B cell (primary cell): ENCODE data around the gene TECPR2. TPM values are rescaled to one million over a fixed set of nuclear protein-coding genes. Genes with fewer than 3 reads are reported as not detected.

Experiments used
- ATAC-seq: fragments of 200-7000 bp; cut with Tn5 transposase; one replicate; pipeline ENCODE4 v1.10.0; 2021; ENCODE audit warnings: low read depth, mild to moderate bottlenecking, moderate number of reproducible peaks, moderate library complexity
- CTCF ChIA-PET: fragments of 350-600 bp; sonication (Branson Sonifier 250); formaldehyde crosslinking; loops from one replicate; lab custom pipeline; 2021; ENCODE audit warnings: antibody characterized with exemption, inconsistent platforms; lab: Charles Lee
- POLR2A ChIA-PET: fragments of 350-600 bp; sonication (Branson Sonifier 250); formaldehyde crosslinking; loops from one replicate; lab custom pipeline; 2021; ENCODE audit warnings: antibody characterized with exemption; lab: Charles Lee
- DNase-seq: peaks from one replicate; pipeline ENCODE4 v3.0.0; 2013
- H2AFZ ChIP-seq: 2 replicates; pipeline ENCODE4 v1.6.1; 2012; ENCODE audit warnings: mild to moderate bottlenecking, low read depth, low read length; ENCODE audit not compliant: insufficient read depth, poor library complexity, severe bottlenecking
- H3K27ac ChIP-seq, 2 donors: 1 replicate in 1 of 2; 2 replicates in 1 of 2; pipeline ENCODE4 v1.5.1; 2012 to 2013; ENCODE audit warnings: low read length in 2 of 2, mild to moderate bottlenecking in 2 of 2, moderate library complexity in 1 of 2
- H3K27me3 ChIP-seq, 4 experiments: fragments of 200-600 bp in 1 of 4; sonication (generic) in 1 of 4; replicated peaks in 1 of 4; 1 replicate in 2 of 4; 2 replicates in 2 of 4; pipeline versions ENCODE4 v1.6.1 to v1.7.0; 2013 to 2016; ENCODE audit warnings: low read length in 3 of 4, mild to moderate bottlenecking in 2 of 4, mixed read lengths in 1 of 4, moderate library complexity in 1 of 4; ENCODE audit not compliant: insufficient read depth in 4 of 4, control insufficient read depth in 3 of 4; ENCODE audit errors: control extremely low read depth in 1 of 4
- H3K36me3 ChIP-seq, 2 experiments: replicated peaks in 1 of 2; 1 replicate in 1 of 2; 2 replicates in 1 of 2; pipeline versions ENCODE4 v1.6.1 to v1.7.1; 2013; ENCODE audit warnings: low read length in 1 of 2; ENCODE audit not compliant: insufficient read depth in 2 of 2, control insufficient read depth in 1 of 2; ENCODE audit errors: control extremely low read depth in 1 of 2, extremely low read depth in 1 of 2
- H3K4me1 ChIP-seq, 2 donors: fragments of 200-600 bp in 1 of 2; sonication (generic) in 1 of 2; 1 replicate in 1 of 2; 2 replicates in 1 of 2; pipeline versions ENCODE4 v1.5.1 to v1.6.1; 2013 to 2017; ENCODE audit warnings: low read length in 2 of 2; ENCODE audit not compliant: control insufficient read depth in 2 of 2, insufficient read depth in 2 of 2
- H3K4me2 ChIP-seq: replicated peaks from 2 replicates; pipeline ENCODE3; 2012; ENCODE audit warnings: mild to moderate bottlenecking, low read depth, low read length; ENCODE audit not compliant: poor library complexity, severe bottlenecking
- H3K4me3 ChIP-seq, 5 experiments: fragments of 200-600 bp in 1 of 5; sonication (generic) in 1 of 5; 1 replicate in 3 of 5; 2 replicates in 2 of 5; pipeline versions ENCODE4 v1.5.1 to v1.7.0; 2011 to 2016; ENCODE audit warnings: low read length in 4 of 5, mild to moderate bottlenecking in 4 of 5, low read depth in 2 of 5, control low read depth in 1 of 5, moderate library complexity in 1 of 5; ENCODE audit not compliant: insufficient read depth in 1 of 5; ENCODE audit errors: control extremely low read depth in 1 of 5, extremely low read depth in 1 of 5
- H3K79me2 ChIP-seq: fragments of 200-600 bp; sonication (generic); one replicate; pipeline ENCODE4 v1.6.0; 2016; ENCODE audit warnings: low read length; ENCODE audit not compliant: control insufficient read depth, insufficient read depth
- H3K9ac ChIP-seq: fragments of 200-600 bp; sonication (generic); 2 replicates; pipeline ENCODE4 v1.6.1; 2017; ENCODE audit warnings: mild to moderate bottlenecking, low read length, moderate library complexity
- H3K9me3 ChIP-seq, 3 donors: one replicate each; pipeline versions ENCODE4 v1.6.1 to v1.7.1; 2013; ENCODE audit warnings: low read length in 2 of 3; ENCODE audit not compliant: control insufficient read depth in 2 of 3, insufficient read depth in 1 of 3; ENCODE audit errors: control extremely low read depth in 1 of 3
- H4K20me1 ChIP-seq: 2 replicates; pipeline ENCODE4 v1.6.0; 2012; ENCODE audit warnings: mild to moderate bottlenecking, low read length; ENCODE audit not compliant: insufficient read depth, control insufficient read depth, poor library complexity, severe bottlenecking
- H3K27ac Mint-ChIP-seq: one replicate; pipeline ENCODE4 v1.8.0; 2021; ENCODE audit warnings: mixed read lengths
- H3K27me3 Mint-ChIP-seq: one replicate; pipeline ENCODE4 v1.8.0; 2021; ENCODE audit warnings: mixed read lengths
- H3K4me1 Mint-ChIP-seq: one replicate; pipeline ENCODE4 v1.8.0; 2021; ENCODE audit warnings: mixed read lengths
- H3K4me3 Mint-ChIP-seq: one replicate; pipeline ENCODE4 v1.8.0; 2021; ENCODE audit warnings: mixed read lengths
- H3K9me3 Mint-ChIP-seq: one replicate; pipeline ENCODE4 v1.8.0; 2022; ENCODE audit warnings: mixed read lengths; ENCODE audit not compliant: insufficient read depth
- EZH2 ChIP-seq: IDR thresholded peaks from 2 replicates; pipeline ENCODE4 v1.6.1; 2012; ENCODE audit warnings: borderline replicate concordance, low read depth, mild to moderate bottlenecking, moderate library complexity, low read length; ENCODE audit not compliant: insufficient read depth, poor library complexity, severe bottlenecking
- WGBS: methylation state at CpG from one replicate; pipeline ENCODE4 v1.1.5; 2013; ENCODE audit warnings: missing lambda C conversion rate; ENCODE audit not compliant: insufficient coverage; 5-methylcytosine and 5-hydroxymethylcytosine counted together
- intact Hi-C: fragments of 100-400 bp; cut with micrococcal nuclease; formaldehyde crosslinking; loops from one replicate; pipeline ENCODE4 v1.10.0; 2022
- polyA plus RNA-seq: library from polyadenylated mRNA; depleted of rRNA; stranded (reverse); fragments of >200 nt; gene quantifications from 2 replicates; pipeline ENCODE4 v1.2.3, GENCODE V29; 2012
- total RNA-seq, 2 donors: library from RNA; stranded (reverse); fragments of 120-200 nt in 1 of 2; gene quantifications; 1 replicate in 1 of 2; 2 replicates in 1 of 2; pipeline versions ENCODE4 v1.2.3 to v1.2.4, GENCODE V29; 2013 to 2022
- TF ChIP-seq, protein P1 (sequence below): fragments of 200-600 bp; IDR thresholded peaks from one replicate; pipeline ENCODE4 v1.8.0; 2022; ENCODE audit warnings: antibody characterized with exemption, mild to moderate bottlenecking

The TECPR2 gene
- total and polyA plus RNA-seq, 2 donors (not counting 1 experiment from before 2014, with no cell fraction given) = 4.7 to 10.8 TPM

DNA sequence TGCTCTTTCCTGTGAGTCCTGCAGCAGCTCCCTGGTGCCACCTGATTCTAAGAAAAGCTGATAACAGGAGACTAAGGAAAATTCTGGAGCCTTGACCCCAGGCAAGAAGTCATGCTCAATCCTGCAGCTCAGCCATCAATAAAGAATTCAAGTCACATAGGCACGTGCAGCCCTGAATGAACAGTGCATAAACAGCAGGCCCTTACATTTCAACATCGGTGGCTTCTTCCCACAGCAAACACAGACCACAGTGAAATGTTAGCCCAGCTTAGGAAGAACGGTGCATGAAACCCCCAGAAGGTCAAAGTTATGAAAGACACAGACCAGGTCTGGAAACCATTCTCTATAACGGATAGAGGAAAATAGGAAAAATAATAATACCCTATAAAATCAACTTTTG, 10.5 kb upstream of the TECPR2 start:
- Mint-ChIP-seq H3K27ac (no peak overlapping the region), H3K4me3 (no peak overlapping the region), H3K4me1 (no peaks in the 10 kb centered on the region), H3K9me3 (no peaks in the 10 kb centered on the region), H3K27me3 (no peaks in the 10 kb centered on the region)
- TF ChIP-seq EZH2 = no peak
- TF ChIP-seq, protein P1, sequence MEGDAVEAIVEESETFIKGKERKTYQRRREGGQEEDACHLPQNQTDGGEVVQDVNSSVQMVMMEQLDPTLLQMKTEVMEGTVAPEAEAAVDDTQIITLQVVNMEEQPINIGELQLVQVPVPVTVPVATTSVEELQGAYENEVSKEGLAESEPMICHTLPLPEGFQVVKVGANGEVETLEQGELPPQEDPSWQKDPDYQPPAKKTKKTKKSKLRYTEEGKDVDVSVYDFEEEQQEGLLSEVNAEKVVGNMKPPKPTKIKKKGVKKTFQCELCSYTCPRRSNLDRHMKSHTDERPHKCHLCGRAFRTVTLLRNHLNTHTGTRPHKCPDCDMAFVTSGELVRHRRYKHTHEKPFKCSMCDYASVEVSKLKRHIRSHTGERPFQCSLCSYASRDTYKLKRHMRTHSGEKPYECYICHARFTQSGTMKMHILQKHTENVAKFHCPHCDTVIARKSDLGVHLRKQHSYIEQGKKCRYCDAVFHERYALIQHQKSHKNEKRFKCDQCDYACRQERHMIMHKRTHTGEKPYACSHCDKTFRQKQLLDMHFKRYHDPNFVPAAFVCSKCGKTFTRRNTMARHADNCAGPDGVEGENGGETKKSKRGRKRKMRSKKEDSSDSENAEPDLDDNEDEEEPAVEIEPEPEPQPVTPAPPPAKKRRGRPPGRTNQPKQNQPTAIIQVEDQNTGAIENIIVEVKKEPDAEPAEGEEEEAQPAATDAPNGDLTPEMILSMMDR = no peak
- Histone ChIP-seq H3K27me3 (no peaks in the 10 kb centered on the region), H3K4me2 (no peak overlapping the region), H3K9me3 (no peaks in the 10 kb centered on the region), H4K20me1 (peaks cover 3% of the 10 kb centered on the region), H3K9ac (no peak overlapping the region), H3K27ac (no peak overlapping the region), H3K36me3 (peaks cover 0 to 71% of the 10 kb centered on the region in 2 experiments), H3K79me2 (peaks cover 10% of the 10 kb centered on the region), H2AFZ (no peak overlapping the region), H3K4me3 (no peak overlapping the region), H3K4me1 (no peaks in the 10 kb centered on the region)
- DNase-seq = no peak
- CTCF ChIA-PET = interaction anchor here (0.6 kb wide), 1 partner anchor 672 kb away, joined by 6 read pairs; no protein-coding TSS in a partner anchor
- ATAC-seq = no peak
- intact Hi-C loops = no loop called here
- 100% methylated on average over 2 of the region's 4 CpGs for WGBS
- POLR2A ChIA-PET = no interaction called here

DNA sequence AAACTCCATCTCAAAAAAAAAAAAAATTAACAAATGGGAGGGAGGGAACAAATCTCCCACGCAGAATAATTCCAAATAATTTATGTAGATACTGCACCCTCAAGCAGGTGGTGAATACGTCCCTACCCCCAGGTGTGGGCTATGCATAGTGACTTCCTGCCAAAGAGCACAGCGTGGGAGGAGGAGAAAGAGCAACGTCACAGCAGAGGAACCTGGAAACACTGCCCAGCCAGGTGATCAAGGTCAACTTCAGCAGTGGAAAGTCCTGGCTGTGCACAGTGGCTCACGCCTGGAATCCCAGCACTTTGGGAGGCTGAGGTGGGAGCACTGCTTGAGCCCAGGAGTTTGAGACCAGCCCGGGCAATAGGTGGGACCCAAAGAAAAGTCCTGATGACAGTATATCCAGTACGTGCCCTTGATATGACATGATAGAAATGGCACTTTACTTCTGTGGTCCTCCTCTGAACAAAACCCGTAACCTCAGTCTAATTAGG, 9.6 kb upstream of the TECPR2 start:
- H3K27ac Mint-ChIP-seq = no peak overlapping the region
- Histone ChIP-seq H3K9ac (no peak overlapping the region), H3K36me3 (peaks cover 0 to 71% of the 10 kb centered on the region in 2 experiments), H3K4me3 (no peak overlapping the region), H4K20me1 (peaks cover 3% of the 10 kb centered on the region), H3K27ac (no peak overlapping the region), H3K4me2 (no peak overlapping the region), H3K79me2 (peaks cover 10% of the 10 kb centered on the region), H3K27me3 (no peaks in the 10 kb centered on the region), H3K9me3 (no peaks in the 10 kb centered on the region), H3K4me1 (no peaks in the 10 kb centered on the region), H2AFZ (no peak overlapping the region)
- ChIA-PET POLR2A (no interaction called here), CTCF (no interaction called here)
- TF ChIP-seq, protein P1 = no peak
- no peak for TF ChIP-seq EZH2
- no peaks in the 10 kb centered on the region for H3K9me3 Mint-ChIP-seq
- intact Hi-C loops = no loop called here
- H3K27me3 Mint-ChIP-seq = no peaks in the 10 kb centered on the region
- ATAC-seq (no peak), DNase-seq (no peak)
- no peak overlapping the region for H3K4me3 Mint-ChIP-seq
- H3K4me1 Mint-ChIP-seq = no peaks in the 10 kb centered on the region
- 94% methylated on average over 6 of the region's 8 CpGs for WGBS
